ENCODE data around the gene VCX2. TPM values are rescaled to one million over a fixed set of nuclear protein-coding genes. Genes with fewer than 3 reads are reported as not detected.
"Not testable (repeated sequence)": the region's sequence is repeated elsewhere in the genome, so short reads cannot be mapped to it uniquely, and the experiment has no call there.

VCX2 gene
- polyA plus RNA-seq (2012; ENCODE audit: insufficient read depth, insufficient read length) = not detected

GRCh38 chrX:8171169-8171568, at the start of gene VCX2:
VCX2 (minus strand) TSS chrX:8171267; CDS start chrX:8170643, 624 bp downstream.
- not testable (repeated sequence) for DNase-seq (ENCODE audit: low read depth, low spot score); H3K4me3 ChIP-seq (ENCODE audit: low read length)

GRCh38 chrX:8204943-8205342, 33.9 kb upstream of the VCX2 start:
- no peak for DNase-seq (ENCODE audit: low read depth, low spot score)
- H3K4me3 ChIP-seq (ENCODE audit: low read length) = no peak overlapping the region

- no peak overlapping the region for H3K4me3 ChIP-seq (ENCODE audit: low read length)
- DNase-seq (ENCODE audit: low read depth, low spot score) = no peak
Measured at GRCh38 chrX:8204169-8204935, 33.3 kb upstream of the VCX2 start.

- no peak for DNase-seq (ENCODE audit: low read depth, low spot score)
- no peak overlapping the region for H3K4me3 ChIP-seq (ENCODE audit: low read length)
Measured at GRCh38 chrX:8201896-8202331, 30.8 kb upstream of the VCX2 start.

GRCh38 chrX:8196776-8197175, 25.7 kb upstream of the VCX2 start:
- no peak for DNase-seq (ENCODE audit: low read depth, low spot score)
- no peak overlapping the region for H3K4me3 ChIP-seq (ENCODE audit: low read length)

GRCh38 chrX:8194216-8194615, 23.1 kb upstream of the VCX2 start:
- DNase-seq (ENCODE audit: low read depth, low spot score) = no peak

GRCh38 chrX:8192276-8192675, 21.2 kb upstream of the VCX2 start:
- no peak for DNase-seq (ENCODE audit: low read depth, low spot score)
- H3K4me3 ChIP-seq (ENCODE audit: low read length) = no peak overlapping the region

More at GRCh38 chrX:8194216-8194615, 23.1 kb upstream of the VCX2 start:
- no peak overlapping the region for H3K4me3 ChIP-seq (ENCODE audit: low read length)

GRCh38 chrX:8191022-8191421, 20.0 kb upstream of the VCX2 start:
- no peak overlapping the region for H3K4me3 ChIP-seq (ENCODE audit: low read length)
- DNase-seq (ENCODE audit: low read depth, low spot score) = no peak

GRCh38 chrX:8190341-8190830, 19.3 kb upstream of the VCX2 start:
- DNase-seq (ENCODE audit: low read depth, low spot score) = no peak
- no peak overlapping the region for H3K4me3 ChIP-seq (ENCODE audit: low read length)

- no peak overlapping the region for H3K4me3 ChIP-seq (ENCODE audit: low read length)
- no peak for DNase-seq (ENCODE audit: low read depth, low spot score)
Measured at GRCh38 chrX:8189096-8189830, 18.2 kb upstream of the VCX2 start.

GRCh38 chrX:8183346-8183745, 12.3 kb upstream of the VCX2 start:
- no peak overlapping the region for H3K4me3 ChIP-seq (ENCODE audit: low read length)
- DNase-seq (ENCODE audit: low read depth, low spot score) = no peak

GRCh38 chrX:8179656-8180055, 8.6 kb upstream of the VCX2 start:
- no peak for DNase-seq (ENCODE audit: low read depth, low spot score)

GRCh38 chrX:8154011-8154410, 17.1 kb downstream of the VCX2 start:
- not testable (repeated sequence) for DNase-seq (ENCODE audit: low read depth, low spot score); H3K4me3 ChIP-seq (ENCODE audit: low read length)

More at GRCh38 chrX:8179656-8180055, 8.6 kb upstream of the VCX2 start:
- no peak overlapping the region for H3K4me3 ChIP-seq (ENCODE audit: low read length)

GRCh38 chrX:8147226-8147625, 23.8 kb downstream of the VCX2 start:
- DNase-seq (ENCODE audit: low read depth, low spot score) = no peak
- H3K4me3 ChIP-seq (ENCODE audit: low read length) = no peak overlapping the region

GRCh38 chrX:8144925-8145324, 26.1 kb downstream of the VCX2 start:
- no peak for DNase-seq (ENCODE audit: low read depth, low spot score)
- H3K4me3 ChIP-seq (ENCODE audit: low read length) = no peak overlapping the region

- no peak overlapping the region for H3K4me3 ChIP-seq (ENCODE audit: low read length)
- no peak for DNase-seq (ENCODE audit: low read depth, low spot score)
Measured at GRCh38 chrX:8141896-8142295, 29.2 kb downstream of the VCX2 start.

- H3K4me3 ChIP-seq (ENCODE audit: low read length) = no peak overlapping the region
- no peak for DNase-seq (ENCODE audit: low read depth, low spot score)
Measured at GRCh38 chrX:8140986-8141744, 29.9 kb downstream of the VCX2 start.

- DNase-seq (ENCODE audit: low read depth, low spot score) = no peak
- no peak overlapping the region for H3K4me3 ChIP-seq (ENCODE audit: low read length)
Measured at GRCh38 chrX:8139716-8140115, 31.4 kb downstream of the VCX2 start.

GRCh38 chrX:8138252-8138651, 32.8 kb downstream of the VCX2 start:
- H3K4me3 ChIP-seq (ENCODE audit: low read length) = no peak overlapping the region
- no peak for DNase-seq (ENCODE audit: low read depth, low spot score)

All from Jurkat, Clone E6-1 (cell line).